IPS-NIHi7 (cell line): ENCODE data around the gene DAB2IP.
"Not testable (repeated sequence)": the region's sequence is repeated elsewhere in the genome, so short reads cannot be mapped to it uniquely, and the experiment has no call there.

Source experiments
- DNase-seq: peaks from one replicate; pipeline ENCODE4 v3.0.0; 2012; ENCODE audit warnings: mixed read lengths; ENCODE audit errors: extremely low spot score

The DAB2IP gene

DNA sequence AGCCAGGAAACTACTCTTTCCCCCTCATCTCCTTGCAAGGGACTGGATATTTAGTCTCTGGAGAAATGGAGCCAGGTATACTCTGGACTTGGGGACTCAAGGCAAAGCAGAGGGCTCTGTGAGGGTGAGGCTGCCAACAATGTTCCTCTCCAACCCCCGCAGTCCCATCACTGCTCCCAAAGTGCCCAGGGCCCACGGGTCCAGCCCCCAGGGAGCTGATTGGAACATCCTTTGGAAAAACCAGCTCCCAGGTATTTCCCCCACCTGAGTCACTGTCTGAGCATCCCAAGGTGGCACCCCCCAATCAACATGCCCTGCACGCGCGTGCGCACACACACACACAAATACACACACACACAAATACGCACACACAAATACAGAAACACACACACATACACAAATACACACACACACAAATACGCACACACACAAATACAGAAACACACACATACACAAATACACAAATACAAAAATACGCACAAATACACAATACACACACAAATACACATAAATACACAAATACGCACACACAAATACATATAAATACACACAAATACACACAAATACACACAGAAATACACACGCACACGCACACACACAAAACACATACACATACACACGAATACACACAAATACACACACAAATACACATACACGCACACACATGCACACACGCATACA is 137.4 kb downstream of the DAB2IP start:
- DNase-seq, result no peak

- DNase-seq, result no peak
Measured at GRCh38 chr9:121790841-121791240, 139.4 kb downstream of the DAB2IP start.

DNA sequence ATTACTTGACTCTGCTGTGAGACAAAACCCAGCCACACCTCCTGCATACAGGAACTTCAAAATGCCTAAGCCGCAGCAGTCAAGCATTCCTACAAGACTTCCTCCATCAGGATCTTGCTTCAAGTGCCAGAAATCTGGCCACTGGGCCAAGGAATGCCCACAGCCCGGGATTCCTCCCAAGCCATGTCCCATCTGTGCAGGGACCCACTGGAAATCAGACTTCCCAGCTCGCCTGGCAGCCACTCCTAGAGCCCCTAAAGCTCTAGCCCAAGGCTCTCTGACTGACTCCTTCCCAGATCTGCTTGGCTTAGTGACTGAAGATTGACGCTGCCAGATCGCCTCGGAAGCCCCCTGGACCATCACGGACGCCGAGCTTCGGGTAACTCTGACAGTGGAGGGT is 141.0 kb downstream of the DAB2IP start:
- not testable (repeated sequence) for DNase-seq

GRCh38 chr9:121794334-121794733 is 142.9 kb downstream of the DAB2IP start:
- not testable (repeated sequence) for DNase-seq

- DNase-seq, result no peak
Measured at GRCh38 chr9:121797081-121797480, 145.6 kb downstream of the DAB2IP start.

DNA sequence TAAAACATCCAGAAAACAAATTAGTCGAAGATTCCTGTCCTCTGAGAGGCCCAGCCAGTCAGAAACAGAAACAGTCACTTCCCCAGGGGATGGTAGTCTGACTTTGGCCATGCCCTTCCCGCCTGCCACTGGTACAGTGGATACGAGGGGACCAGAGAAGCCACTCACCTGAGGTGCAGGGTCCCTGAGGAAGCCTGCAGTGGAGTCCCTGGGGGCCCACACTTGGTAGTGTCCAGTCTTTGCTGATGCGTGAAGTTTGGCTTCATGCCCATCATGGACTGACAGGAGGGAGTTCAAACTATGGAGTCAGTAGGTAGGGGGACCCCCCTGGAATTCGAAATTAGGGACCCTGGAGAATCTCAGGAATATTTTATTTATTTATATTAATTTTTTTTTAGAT is 147.5 kb downstream of the DAB2IP start:
- no peak for DNase-seq

- DNase-seq, result no peak
Measured at GRCh38 chr9:121800376-121800775, 148.9 kb downstream of the DAB2IP start.

DNA sequence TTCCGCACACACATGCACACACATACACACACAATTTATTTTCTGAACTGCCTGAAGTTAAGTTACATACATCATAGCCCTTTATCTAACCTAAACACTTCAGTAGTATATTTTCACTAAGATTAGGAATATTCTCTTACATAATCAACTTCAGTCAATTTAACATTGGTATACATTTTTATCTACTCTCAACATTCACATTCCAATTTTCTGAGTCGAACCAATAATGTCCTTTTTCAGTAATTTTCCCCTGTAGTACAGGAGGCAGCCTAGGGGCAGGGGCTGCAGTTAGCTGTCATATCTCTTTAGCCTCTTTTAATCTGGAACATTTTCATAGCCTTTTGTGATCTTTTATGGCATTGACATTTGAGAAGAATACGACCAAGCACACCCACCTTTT is 150.1 kb downstream of the DAB2IP start:
- no peak for DNase-seq

- DNase-seq, result no peak
Measured at GRCh38 chr9:121802753-121803152, 151.3 kb downstream of the DAB2IP start.

DNA sequence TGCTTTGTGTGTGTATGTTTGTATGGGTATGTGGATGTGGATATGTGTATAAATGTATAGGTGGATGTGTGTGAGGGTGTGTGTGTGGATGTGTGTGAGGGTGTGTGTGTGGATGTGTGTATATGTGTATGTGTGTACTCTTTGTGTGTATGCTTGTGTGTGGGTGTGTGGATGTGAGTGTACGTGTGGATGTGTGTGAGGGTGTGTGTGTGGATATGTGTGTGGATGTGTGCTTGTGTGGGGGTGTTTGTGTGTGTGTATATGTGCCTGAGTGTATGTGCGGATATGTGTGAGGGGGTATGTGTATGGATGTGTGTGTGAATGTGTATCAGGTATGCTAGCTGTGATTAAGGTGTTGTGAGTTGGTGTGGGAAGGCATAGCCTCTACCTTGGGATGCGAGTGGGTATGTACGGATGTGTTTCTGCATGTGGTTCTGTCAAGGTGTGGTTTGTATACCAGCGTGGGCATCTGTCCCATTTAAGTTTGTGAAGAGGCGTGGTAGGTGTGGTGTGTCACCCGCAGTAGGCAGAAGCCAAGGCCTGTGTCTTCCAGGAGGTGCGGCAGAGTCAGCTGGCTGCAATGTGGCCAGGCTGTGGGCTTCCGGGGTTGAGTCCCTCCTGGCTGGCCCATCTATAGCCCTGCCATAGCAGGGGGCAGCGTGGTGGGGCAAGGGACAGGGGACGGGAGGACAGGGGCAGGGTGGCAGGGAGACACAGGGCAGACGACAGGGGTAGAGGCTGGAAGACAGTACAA is 155.8 kb downstream of the DAB2IP start:
- DNase-seq, result no peak

DNA sequence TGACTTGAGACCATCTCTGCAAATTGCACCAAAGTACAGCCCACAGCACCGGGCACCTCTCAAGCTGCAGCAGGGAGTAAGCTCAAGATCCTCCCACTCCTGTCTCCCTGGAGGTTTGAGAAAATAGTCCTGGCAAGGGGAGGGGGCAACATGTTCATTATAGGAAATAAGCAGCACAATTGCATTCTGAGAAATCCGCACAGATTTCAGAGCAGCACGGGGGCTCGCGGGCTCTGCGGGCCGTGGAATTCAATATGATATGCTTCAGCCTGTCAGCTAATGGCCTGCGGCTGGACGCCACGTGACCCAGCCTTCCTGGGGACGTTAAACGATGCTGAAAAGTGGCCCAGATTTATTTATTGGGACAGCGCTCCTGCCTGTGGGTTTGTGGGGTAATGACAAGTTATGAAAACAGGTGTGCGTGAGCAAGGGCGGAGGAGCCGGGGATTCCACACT is 156.4 kb downstream of the DAB2IP start:
- DNase-seq, result no peak

GRCh38 chr9:121808781-121809180 is 157.3 kb downstream of the DAB2IP start:
- DNase-seq, result no peak

DNA sequence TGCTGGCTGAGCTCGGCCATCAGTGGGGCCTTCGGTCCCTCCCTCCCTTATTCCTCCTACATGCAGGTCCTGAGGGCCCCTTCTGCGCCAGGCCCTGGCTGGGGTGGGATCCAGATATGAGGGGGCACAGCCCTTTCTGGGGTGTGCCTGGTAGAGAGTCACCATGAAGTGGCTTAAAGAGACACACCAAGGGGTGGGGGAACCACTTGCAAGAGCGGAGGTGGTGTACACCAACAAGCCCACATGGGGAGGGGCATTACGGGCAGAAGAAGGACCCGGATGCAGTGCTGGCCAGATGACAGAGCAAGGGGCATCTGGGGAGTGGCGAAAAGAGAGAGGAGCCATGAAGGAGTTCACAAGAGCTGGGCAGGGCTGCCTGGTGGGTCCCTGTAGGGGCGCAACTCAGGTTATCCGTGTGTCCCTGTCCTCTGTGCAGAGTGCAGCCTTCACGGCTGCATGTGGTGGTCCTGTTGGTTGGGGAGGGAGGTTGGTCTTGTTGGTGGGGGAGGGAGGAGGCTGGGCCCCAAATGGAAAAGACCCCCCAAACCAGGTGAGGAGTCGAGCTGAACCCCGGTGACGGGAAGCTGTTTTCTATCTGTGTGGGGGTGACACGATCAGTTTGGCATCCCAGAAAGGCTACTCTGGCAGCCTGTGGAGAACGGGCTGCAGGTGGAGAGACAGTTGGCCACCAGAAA is 158.1 kb downstream of the DAB2IP start:
- DNase-seq, result no peak

DNA sequence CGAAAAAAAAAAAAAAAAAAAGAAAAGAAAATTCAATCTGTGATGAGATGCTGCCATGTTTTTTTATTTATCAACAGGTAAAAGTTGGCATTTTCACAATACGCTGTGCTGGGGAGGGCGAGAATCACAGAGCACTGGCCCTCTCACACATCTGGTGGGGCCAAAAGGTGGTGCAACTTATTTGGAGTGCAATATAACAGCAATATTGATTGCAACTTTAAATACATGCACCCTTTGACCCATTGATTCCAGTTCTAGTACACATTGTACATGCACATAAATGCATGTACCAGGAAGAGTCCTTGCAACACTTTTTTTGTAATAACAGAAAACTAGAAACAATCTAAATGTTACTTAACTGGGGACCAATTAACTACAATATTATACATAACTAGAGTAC is 159.1 kb downstream of the DAB2IP start:
- no peak for DNase-seq

DNA sequence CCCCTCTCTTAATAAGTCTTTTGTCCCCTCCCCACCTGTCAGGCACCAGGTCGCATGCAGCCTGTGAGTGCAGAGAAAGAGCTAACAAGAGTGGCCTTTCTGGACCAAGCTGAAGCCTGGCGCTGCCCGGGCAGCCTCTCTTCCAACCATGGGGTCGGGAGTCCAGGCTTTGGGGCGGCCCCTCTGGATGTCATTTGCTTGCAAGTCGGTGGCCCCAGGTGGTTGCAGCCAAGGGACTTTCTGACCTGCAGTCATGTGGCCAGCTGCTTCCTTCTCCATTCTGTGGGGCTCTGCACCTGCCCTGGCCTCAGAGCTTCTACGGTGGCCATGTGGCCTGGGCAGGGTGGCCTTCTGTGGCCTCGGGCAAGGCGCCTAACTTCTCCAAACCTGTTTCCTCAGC is 159.7 kb downstream of the DAB2IP start:
- no peak for DNase-seq

- no peak for DNase-seq
Measured at GRCh38 chr9:121811751-121812150, 160.3 kb downstream of the DAB2IP start.

- no peak for DNase-seq
Measured at GRCh38 chr9:121812159-121812735, 160.8 kb downstream of the DAB2IP start.

DNA sequence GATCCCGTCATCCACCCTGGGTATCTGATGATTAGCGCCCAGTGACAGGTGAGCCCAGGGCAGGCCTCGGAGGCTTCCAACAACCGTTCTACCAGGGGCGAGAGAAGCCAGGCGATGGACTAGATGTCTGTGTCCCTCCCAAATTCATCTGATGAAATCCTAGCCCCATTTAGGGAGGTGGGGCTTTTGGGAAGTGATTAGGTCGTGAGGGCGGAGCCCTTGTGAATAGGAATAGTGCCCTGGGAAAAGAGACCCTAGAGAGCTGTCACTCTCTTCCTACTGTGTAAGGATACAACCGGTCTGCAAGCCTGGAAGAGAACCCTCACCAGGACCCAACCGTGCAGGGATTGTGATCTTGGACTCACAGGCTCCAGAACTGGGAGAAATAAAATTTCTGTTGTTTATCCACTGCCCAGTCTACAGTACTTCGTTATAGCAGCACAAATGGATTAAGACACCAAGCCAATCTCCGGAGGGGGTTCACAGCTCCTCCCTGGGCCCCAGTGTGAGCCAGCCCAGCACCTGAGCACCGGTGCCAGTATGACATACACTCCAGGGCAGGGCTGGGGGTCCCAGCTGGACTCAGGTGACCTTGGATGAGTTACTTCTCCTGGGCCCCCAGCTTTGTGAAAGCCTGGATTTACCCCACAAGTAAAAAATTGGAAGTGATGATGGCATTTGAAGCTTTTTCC is 162.2 kb downstream of the DAB2IP start:
- no peak for DNase-seq

DNA sequence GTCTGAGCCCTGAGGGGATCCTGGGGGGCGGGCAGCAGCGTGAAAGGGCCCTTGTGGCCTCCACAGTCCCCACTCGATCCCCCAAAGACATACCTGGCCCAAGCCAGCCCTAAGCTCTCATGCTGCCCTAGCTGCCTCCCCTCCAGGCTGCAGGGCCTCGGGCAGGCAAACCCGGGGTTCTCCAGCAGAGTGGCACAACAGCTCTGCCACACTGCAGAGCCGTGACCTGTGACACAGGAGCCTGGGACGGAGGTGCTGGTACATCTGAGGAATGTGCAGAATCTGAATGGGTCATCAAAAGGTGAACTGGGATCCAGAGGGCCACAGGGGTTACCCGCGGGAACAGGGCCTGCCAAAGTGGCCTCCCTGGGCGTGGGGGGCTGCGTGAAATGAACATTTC is 163.2 kb downstream of the DAB2IP start:
- no peak for DNase-seq

- no peak for DNase-seq
Measured at GRCh38 chr9:121815084-121815483, 163.7 kb downstream of the DAB2IP start.

GRCh38 chr9:121815546-121816448 is 164.4 kb downstream of the DAB2IP start:
- no peak for DNase-seq
